MM.1S (cell line): ENCODE results near the gene PGA3.
"Not testable (repeated sequence)": the region's sequence is repeated elsewhere in the genome, so short reads cannot be mapped to it uniquely, and the experiment has no call there.

Experiments
- DNase-seq: peaks from one replicate; pipeline ENCODE4 v3.0.0-alpha.2; 2015
- H2AFZ ChIP-seq: fragments of 300-600 bp; sonication (generic); 2 replicates; pipeline ENCODE4 v1.6.0; 2016; ENCODE audit warnings: antibody characterized with exemption, low read length
- H3F3A ChIP-seq: fragments of 300-600 bp; sonication (generic); 2 replicates; pipeline ENCODE4 v1.6.1; 2016; ENCODE audit warnings: mild to moderate bottlenecking, antibody characterized with exemption, low read length, moderate library complexity, mixed read lengths; ENCODE audit not compliant: insufficient read depth
- H3K27ac ChIP-seq: fragments of 300-600 bp; sonication (generic); 2 replicates; pipeline ENCODE4 v1.5.1; 2016; ENCODE audit warnings: mild to moderate bottlenecking, low read length
- H3K27me3 ChIP-seq: fragments of 300-600 bp; sonication (generic); replicated peaks from 2 replicates; pipeline ENCODE4 v1.6.0; 2016; ENCODE audit warnings: low read length; ENCODE audit not compliant: insufficient read depth
- H3K36me3 ChIP-seq: fragments of 300-600 bp; sonication (generic); replicated peaks from 2 replicates; pipeline ENCODE4 v1.6.1; 2016; ENCODE audit warnings: mild to moderate bottlenecking, low read length, mixed read lengths; ENCODE audit not compliant: insufficient read depth
- H3K4me1 ChIP-seq: fragments of 300-600 bp; sonication (generic); 2 replicates; pipeline ENCODE4 v1.6.1; 2016; ENCODE audit warnings: low read length, mixed read lengths
- H3K4me2 ChIP-seq: fragments of 300-600 bp; sonication (generic); 2 replicates; pipeline ENCODE4 v1.6.0; 2016; ENCODE audit warnings: low read depth, low read length
- H3K4me3 ChIP-seq: fragments of 300-600 bp; sonication (generic); 2 replicates; pipeline ENCODE4 v1.5.1; 2016; ENCODE audit warnings: low read length, mixed read lengths
- H3K79me2 ChIP-seq: fragments of 300-600 bp; sonication (generic); 2 replicates; pipeline ENCODE4 v1.6.1; 2016; ENCODE audit warnings: mixed run types, low read length, mixed read lengths
- H3K9ac ChIP-seq: fragments of 300-600 bp; sonication (generic); 2 replicates; pipeline ENCODE4 v1.6.1; 2016; ENCODE audit warnings: low read length, mixed read lengths
- H3K9me2 ChIP-seq: fragments of 300-600 bp; sonication (generic); replicated peaks from 2 replicates; pipeline ENCODE4 v1.6.1; 2016; ENCODE audit warnings: mild to moderate bottlenecking, low read length, mixed read lengths; ENCODE audit not compliant: insufficient read depth
- H3K9me3 ChIP-seq: fragments of 300-600 bp; sonication (generic); replicated peaks from 2 replicates; pipeline ENCODE4 v1.6.1; 2016; ENCODE audit warnings: mild to moderate bottlenecking, low read length, mixed read lengths; ENCODE audit not compliant: insufficient read depth
- H4K20me1 ChIP-seq: fragments of 300-600 bp; sonication (generic); 2 replicates; pipeline ENCODE4 v1.6.1; 2016; ENCODE audit warnings: mild to moderate bottlenecking, low read length, moderate library complexity, mixed read lengths; ENCODE audit not compliant: insufficient read depth

The PGA3 gene

GRCh38 chr11:61213711-61214324 is 10.5 kb downstream of the PGA3 start:
- not testable (repeated sequence) for H3K9ac ChIP-seq, H3K79me2 ChIP-seq, H3K4me3 ChIP-seq, H3K27me3 ChIP-seq, H3K27ac ChIP-seq, H3K9me3 ChIP-seq, H4K20me1 ChIP-seq, H3K4me2 ChIP-seq, H2AFZ ChIP-seq, H3K4me1 ChIP-seq, H3F3A ChIP-seq, DNase-seq, H3K36me3 ChIP-seq, H3K9me2 ChIP-seq

- H3K27me3 ChIP-seq, H3K4me3 ChIP-seq, H3K9ac ChIP-seq, H3K27ac ChIP-seq, H2AFZ ChIP-seq, DNase-seq, H3K79me2 ChIP-seq, H3F3A ChIP-seq, H3K36me3 ChIP-seq, H4K20me1 ChIP-seq, H3K9me3 ChIP-seq, H3K9me2 ChIP-seq, H3K4me2 ChIP-seq, H3K4me1 ChIP-seq: not testable (repeated sequence)
Measured at GRCh38 chr11:61218306-61218705, 15.0 kb downstream of the PGA3 start.

- H3F3A ChIP-seq, H3K79me2 ChIP-seq, H2AFZ ChIP-seq, H3K4me3 ChIP-seq, H3K9me3 ChIP-seq, H3K9ac ChIP-seq, H3K4me1 ChIP-seq, H3K27me3 ChIP-seq, H4K20me1 ChIP-seq, H3K4me2 ChIP-seq, H3K27ac ChIP-seq, DNase-seq, H3K36me3 ChIP-seq, H3K9me2 ChIP-seq: not testable (repeated sequence)
Measured at GRCh38 chr11:61219016-61219415, 15.7 kb downstream of the PGA3 start.

- not testable (repeated sequence) for H3F3A ChIP-seq, H3K79me2 ChIP-seq, H3K4me2 ChIP-seq, DNase-seq, H3K9me2 ChIP-seq, H2AFZ ChIP-seq, H3K36me3 ChIP-seq, H3K9me3 ChIP-seq, H3K27me3 ChIP-seq, H3K9ac ChIP-seq, H3K27ac ChIP-seq, H3K4me3 ChIP-seq, H3K4me1 ChIP-seq, H4K20me1 ChIP-seq
Measured at GRCh38 chr11:61222047-61222446, 18.7 kb downstream of the PGA3 start, which contains the start of gene PGA4. PGA4 (plus strand) TSS chr11:61222347; CDS start chr11:61222401, 54 bp downstream.

- not testable (repeated sequence) for H3K4me3 ChIP-seq, H3K4me2 ChIP-seq, H2AFZ ChIP-seq, H3K9me3 ChIP-seq, H3K4me1 ChIP-seq, H3K36me3 ChIP-seq, H3K79me2 ChIP-seq, H3K9me2 ChIP-seq, H4K20me1 ChIP-seq, DNase-seq, H3F3A ChIP-seq, H3K9ac ChIP-seq, H3K27me3 ChIP-seq, H3K27ac ChIP-seq
Measured at GRCh38 chr11:61222692-61223091, 19.4 kb downstream of the PGA3 start.

- H3K9ac ChIP-seq, H3K4me2 ChIP-seq, H3K79me2 ChIP-seq, H3K9me3 ChIP-seq, H3K4me3 ChIP-seq, H3K27me3 ChIP-seq, H2AFZ ChIP-seq, H3F3A ChIP-seq, H4K20me1 ChIP-seq, H3K9me2 ChIP-seq, DNase-seq, H3K27ac ChIP-seq, H3K36me3 ChIP-seq, H3K4me1 ChIP-seq: not testable (repeated sequence)
Measured at GRCh38 chr11:61226457-61227137, 23.3 kb downstream of the PGA3 start.

GRCh38 chr11:61229458-61229857 is 26.1 kb downstream of the PGA3 start:
- H3K9ac ChIP-seq = not testable (repeated sequence)

GRCh38 chr11:61231033-61231432 is 27.7 kb downstream of the PGA3 start:
- not testable (repeated sequence) for H3K27ac ChIP-seq, H3K79me2 ChIP-seq, H3K4me2 ChIP-seq, H3K9ac ChIP-seq, H4K20me1 ChIP-seq, H3F3A ChIP-seq, H3K27me3 ChIP-seq, H2AFZ ChIP-seq, DNase-seq, H3K4me1 ChIP-seq, H3K9me3 ChIP-seq, H3K36me3 ChIP-seq, H3K9me2 ChIP-seq, H3K4me3 ChIP-seq

More at GRCh38 chr11:61229458-61229857, 26.1 kb downstream of the PGA3 start:
- not testable (repeated sequence) for H3K27me3 ChIP-seq, H3F3A ChIP-seq, H3K4me3 ChIP-seq, H2AFZ ChIP-seq, H3K9me2 ChIP-seq, H3K9me3 ChIP-seq, H3K27ac ChIP-seq, H3K36me3 ChIP-seq, DNase-seq, H3K4me2 ChIP-seq, H3K79me2 ChIP-seq, H3K4me1 ChIP-seq, H4K20me1 ChIP-seq
